Activated CD8-positive, alpha-beta memory T cell treated with anti-CD3 and anti-CD28 coated beads, Interleukin-2, amount 10 ng/mL, durations not matched to agents 7 days and 5 days (primary cell): ENCODE results near the gene LRSAM1. TPM values are rescaled to one million over a fixed set of nuclear protein-coding genes. Genes with fewer than 3 reads are reported as not detected.
A peak's percentile ranks its signal among the peaks of the same experiment; 100 is the strongest.

ENCODE experiments used
- ATAC-seq: fragments of 150-1000 bp; cut with Tn5 transposase; one replicate; pipeline ENCODE4 v1.10.0; 2021; ENCODE audit warnings: moderate library complexity
- CTCF ChIA-PET: fragments of 350-600 bp; sonication (Branson Sonifier 250); formaldehyde crosslinking; loops from one replicate; lab custom pipeline; 2021; ENCODE audit warnings: antibody characterized with exemption; lab: Charles Lee
- DNase-seq: peaks from one replicate; pipeline ENCODE4 v3.0.0-alpha.2; 2020
- H3K27ac Mint-ChIP-seq: one replicate; pipeline ENCODE4 v1.8.0; 2021; ENCODE audit warnings: mild to moderate bottlenecking, mixed read lengths
- H3K27me3 Mint-ChIP-seq: one replicate; pipeline ENCODE4 v1.8.0; 2021; ENCODE audit warnings: mixed read lengths
- H3K36me3 Mint-ChIP-seq: one replicate; pipeline ENCODE4 v1.8.0; 2021; ENCODE audit warnings: mild to moderate bottlenecking, mixed read lengths
- H3K4me1 Mint-ChIP-seq: one replicate; pipeline ENCODE4 v1.8.0; 2021; ENCODE audit warnings: mixed read lengths
- H3K4me3 Mint-ChIP-seq: one replicate; pipeline ENCODE4 v1.8.0; 2021; ENCODE audit warnings: mild to moderate bottlenecking, moderate library complexity, mixed read lengths
- H3K9me3 Mint-ChIP-seq: one replicate; pipeline ENCODE4 v1.8.0; 2022; ENCODE audit warnings: low read depth, mixed read lengths
- total RNA-seq, 2 experiments: library from RNA; stranded (reverse); gene quantifications; one replicate each; pipeline ENCODE4 v1.2.3, GENCODE V29; 2021

The LRSAM1 gene
- total RNA-seq, 2 experiments from 2014 or later, result 25.5 to 27.7 TPM

DNA sequence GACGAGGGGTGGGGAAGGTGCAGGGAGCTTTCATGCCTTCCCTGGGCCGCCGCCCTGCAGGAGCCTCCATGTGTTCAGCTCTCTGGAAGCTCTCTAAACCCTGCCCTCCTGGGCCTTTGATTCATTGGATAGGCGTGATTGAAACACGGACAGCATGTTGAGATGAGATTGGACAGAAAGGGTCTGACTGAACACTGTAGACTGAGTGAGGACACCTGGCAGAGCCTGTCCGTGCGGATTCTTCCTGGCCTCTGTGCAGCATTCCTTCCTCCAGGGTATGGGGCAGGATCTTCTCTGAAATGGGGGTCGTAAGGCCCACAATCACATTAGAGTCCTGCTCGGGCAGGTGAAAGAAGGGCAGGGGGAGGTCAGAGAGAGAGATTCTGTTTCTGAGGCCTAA, 12.9 kb upstream of the LRSAM1 start:
- peaks cover 16% of the 10 kb centered on the region for H3K4me1 Mint-ChIP-seq
- H3K4me3 Mint-ChIP-seq, result no peak overlapping the region
- H3K27ac Mint-ChIP-seq, result no peak overlapping the region
- peaks cover 77% of the 10 kb centered on the region for H3K36me3 Mint-ChIP-seq
- CTCF ChIA-PET, result interaction anchor here (0.6 kb wide), 1 partner anchor 492 kb away, joined by 3 read pairs; no protein-coding TSS in a partner anchor
- no peaks in the 10 kb centered on the region for H3K27me3 Mint-ChIP-seq
- no peak for DNase-seq
- ATAC-seq, result no peak
- H3K9me3 Mint-ChIP-seq, result no peaks in the 10 kb centered on the region

DNA sequence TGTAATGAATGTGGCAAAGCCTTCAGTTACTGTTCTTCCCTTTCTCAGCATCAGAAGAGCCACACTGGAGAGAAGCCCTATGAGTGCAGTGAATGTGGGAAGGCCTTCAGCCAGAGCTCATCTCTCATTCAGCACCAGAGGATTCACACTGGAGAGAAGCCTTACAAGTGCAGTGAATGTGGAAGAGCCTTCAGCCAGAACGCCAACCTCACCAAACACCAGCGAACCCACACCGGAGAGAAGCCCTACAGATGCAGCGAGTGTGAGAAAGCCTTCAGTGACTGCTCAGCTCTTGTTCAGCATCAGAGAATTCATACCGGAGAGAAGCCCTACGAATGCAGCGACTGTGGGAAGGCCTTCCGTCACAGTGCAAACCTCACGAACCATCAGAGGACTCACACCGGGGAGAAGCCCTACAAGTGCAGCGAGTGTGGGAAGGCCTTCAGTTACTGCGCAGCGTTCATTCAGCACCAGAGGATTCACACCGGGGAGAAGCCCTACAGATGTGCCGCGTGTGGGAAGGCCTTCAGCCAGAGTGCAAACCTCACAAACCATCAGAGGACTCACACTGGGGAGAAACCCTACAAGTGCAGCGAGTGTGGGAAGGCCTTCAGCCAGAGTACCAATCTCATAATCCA, 6.9 kb upstream of the LRSAM1 start:
- DNase-seq (no peak), ATAC-seq (no peak)
- H3K4me3 Mint-ChIP-seq, result no peak overlapping the region
- CTCF ChIA-PET, result interaction anchor here (0.7 kb wide), 2 partner anchors 13 to 589 kb away, joined by 4 read pairs; no protein-coding TSS in a partner anchor
- H3K27ac Mint-ChIP-seq, result no peak overlapping the region
- peaks cover 22% of the 10 kb centered on the region for H3K4me1 Mint-ChIP-seq
- peaks cover 93% of the 10 kb centered on the region for H3K36me3 Mint-ChIP-seq
- H3K27me3 Mint-ChIP-seq, result no peaks in the 10 kb centered on the region
- peaks cover 12% of the 10 kb centered on the region for H3K9me3 Mint-ChIP-seq

DNA sequence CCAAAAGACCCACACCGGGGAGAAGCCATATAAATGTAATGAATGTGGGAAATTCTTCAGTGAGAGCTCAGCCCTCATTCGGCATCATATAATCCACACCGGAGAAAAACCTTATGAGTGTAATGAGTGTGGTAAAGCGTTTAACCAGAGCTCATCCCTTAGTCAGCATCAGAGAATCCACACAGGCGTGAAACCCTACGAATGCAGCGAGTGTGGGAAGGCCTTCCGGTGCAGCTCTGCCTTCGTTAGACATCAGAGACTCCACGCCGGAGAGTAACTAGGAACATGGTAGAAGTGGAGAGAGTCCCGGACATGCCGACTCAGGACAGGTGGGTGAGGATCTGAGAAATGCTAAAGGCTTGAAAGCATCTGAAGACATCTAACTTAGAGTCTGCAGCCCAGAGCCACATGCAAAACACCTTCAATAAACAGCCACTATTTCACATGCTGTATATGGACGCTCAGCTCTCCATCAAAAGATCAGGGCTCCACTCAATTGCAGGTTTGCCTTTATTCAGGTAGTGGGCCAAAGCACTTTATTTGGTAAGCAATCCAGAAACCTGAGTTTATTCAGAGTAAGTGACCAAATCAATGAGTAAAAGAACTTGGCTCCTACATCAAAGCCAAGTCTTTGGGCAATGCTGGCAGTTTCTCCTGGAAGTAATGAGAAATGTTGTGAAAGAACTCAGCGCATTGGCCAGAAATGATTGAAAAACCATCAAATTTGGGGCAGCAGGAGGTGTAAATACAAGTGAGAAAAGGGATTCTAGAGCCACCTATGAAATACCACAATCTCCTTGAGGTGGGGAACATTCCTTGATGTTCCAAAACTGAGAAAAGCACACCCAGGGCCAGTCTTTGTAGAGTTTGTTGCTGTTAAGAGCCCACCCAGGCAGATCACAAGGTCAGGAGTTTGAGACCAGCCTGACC, 6.1 kb upstream of the LRSAM1 start:
- no peak for DNase-seq
- Mint-ChIP-seq H3K4me3 (no peak overlapping the region), H3K4me1 (peaks cover 29% of the 10 kb centered on the region), H3K9me3 (peaks cover 12% of the 10 kb centered on the region), H3K27me3 (no peaks in the 10 kb centered on the region), H3K27ac (peak overlapping the region; percentile 13), H3K36me3 (peaks cover 94% of the 10 kb centered on the region)
- ATAC-seq, result no peak
- CTCF ChIA-PET, result no interaction called here

- Mint-ChIP-seq H3K27me3 (no peaks in the 10 kb centered on the region), H3K27ac (peak overlapping the region; percentile 13), H3K36me3 (peaks cover 91% of the 10 kb centered on the region), H3K4me1 (peaks cover 31% of the 10 kb centered on the region), H3K4me3 (no peak overlapping the region), H3K9me3 (peaks cover 12% of the 10 kb centered on the region)
- CTCF ChIA-PET, result no interaction called here
- ATAC-seq (no peak), DNase-seq (no peak)
Observed at GRCh38 chr9:127445851-127446712, 5.2 kb upstream of the LRSAM1 start.

DNA sequence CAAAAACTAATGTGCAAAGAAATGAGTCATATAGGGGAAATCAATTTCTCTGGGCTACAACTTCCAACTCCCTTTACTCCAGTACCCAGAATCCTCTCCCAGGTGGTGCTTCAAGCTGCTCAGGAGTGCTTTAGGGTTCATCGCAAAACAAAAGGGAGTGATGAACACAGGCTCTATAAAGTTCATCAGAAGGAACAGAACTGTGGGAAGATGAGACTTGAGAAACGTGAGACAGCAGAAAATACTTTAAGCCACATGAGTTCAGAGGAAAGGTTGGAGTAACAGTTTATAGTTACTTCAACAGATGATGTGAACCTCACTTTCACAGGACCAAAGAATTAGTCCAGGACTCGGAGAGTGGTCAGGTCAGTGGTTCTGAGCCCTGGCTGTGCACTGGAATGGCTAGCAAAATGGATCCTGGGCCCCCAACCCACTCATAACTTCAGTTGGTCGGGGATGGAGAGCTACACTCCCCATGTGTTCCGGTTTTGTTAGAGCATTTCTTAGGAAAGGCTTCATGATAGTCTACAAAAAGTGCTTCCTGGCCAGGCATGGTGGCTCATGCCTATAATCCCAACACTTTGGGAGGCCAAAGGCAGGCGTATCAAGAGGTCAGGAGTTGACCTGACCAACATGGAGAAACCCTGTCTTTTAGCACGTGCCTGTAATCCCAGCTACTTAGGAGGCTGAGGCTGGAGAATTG, 4.4 kb upstream of the LRSAM1 start:
- H3K27ac Mint-ChIP-seq, result peak overlapping the region; percentile 96
- CTCF ChIA-PET, result no interaction called here
- no peaks in the 10 kb centered on the region for H3K27me3 Mint-ChIP-seq
- no peak for ATAC-seq
- H3K4me3 Mint-ChIP-seq, result no peak overlapping the region
- peaks cover 12% of the 10 kb centered on the region for H3K9me3 Mint-ChIP-seq
- peaks cover 31% of the 10 kb centered on the region for H3K4me1 Mint-ChIP-seq
- peaks cover 87% of the 10 kb centered on the region for H3K36me3 Mint-ChIP-seq
- DNase-seq, result no peak

DNA sequence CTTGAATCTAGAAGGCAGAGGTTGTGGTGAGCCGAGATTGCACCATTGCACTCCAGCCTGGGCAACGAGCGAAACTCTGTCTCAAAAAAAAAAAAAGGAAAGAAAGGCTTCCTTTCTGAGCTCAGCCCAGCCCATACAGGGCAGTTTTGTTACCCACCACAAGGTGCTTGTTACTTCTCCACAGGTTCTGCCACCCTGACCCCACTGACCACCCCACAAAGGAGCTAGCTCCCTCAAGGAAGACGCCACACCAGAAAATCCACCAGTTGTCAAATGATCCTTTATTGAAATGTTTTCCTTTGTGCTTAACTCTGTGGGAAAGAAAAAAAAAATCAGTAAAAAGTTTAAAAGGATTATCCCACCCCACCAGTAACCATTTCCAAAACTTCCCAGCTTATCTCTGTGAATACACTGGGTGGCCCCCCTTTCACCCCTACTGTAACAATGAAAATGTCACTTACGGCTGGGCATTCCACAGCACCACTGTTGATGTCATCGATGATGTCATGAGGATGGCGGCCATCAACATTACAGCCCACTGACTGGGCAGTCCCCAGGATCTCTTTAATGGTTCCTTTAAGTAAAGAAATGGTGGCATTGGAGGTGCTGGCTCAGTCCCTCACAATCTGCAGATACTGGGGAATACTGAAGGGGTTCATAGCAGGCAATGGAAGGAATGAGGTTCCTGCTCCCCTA, 3.7 kb upstream of the LRSAM1 start:
- Mint-ChIP-seq H3K4me1 (peaks cover 37% of the 10 kb centered on the region), H3K9me3 (peaks cover 12% of the 10 kb centered on the region), H3K36me3 (peaks cover 80% of the 10 kb centered on the region), H3K4me3 (peak overlapping the region; percentile 95), H3K27ac (peak overlapping the region; percentile 96), H3K27me3 (no peaks in the 10 kb centered on the region)
- DNase-seq (no peak), ATAC-seq (no peak)
- CTCF ChIA-PET, result no interaction called here

DNA sequence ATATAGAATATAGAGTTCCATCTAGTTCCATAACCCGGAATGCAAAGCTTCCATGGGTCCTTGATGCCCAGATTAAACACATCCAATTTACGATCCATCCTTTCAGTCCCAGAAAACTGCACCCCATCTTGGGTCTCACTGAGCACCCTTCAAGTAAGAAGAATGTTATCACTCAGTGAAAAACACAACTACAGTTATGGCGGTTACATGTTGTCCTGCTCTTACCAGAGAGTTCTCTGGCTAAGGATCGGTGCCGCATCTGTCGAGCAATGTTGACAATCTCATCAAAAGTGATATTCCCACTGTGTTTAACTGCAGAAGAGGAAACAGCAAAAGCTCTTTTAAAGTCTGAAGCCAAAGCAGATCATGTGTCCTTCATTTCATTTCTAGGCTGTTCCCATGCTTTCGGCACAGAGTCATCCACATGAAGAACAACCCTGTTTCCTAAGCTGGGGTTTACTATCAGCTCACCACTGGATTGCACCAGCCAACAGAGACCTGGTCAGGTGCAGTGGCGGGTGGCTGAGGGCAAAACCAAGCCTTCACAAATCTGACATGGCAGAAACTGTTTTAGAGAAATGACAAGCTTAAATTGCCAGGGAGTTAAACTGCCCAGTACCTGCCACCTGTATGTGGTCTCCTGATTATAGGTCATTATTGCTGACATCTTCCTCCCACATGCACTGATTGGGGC, 3.1 kb upstream of the LRSAM1 start:
- Mint-ChIP-seq H3K27me3 (no peaks in the 10 kb centered on the region), H3K27ac (peak overlapping the region; percentile 96), H3K36me3 (peaks cover 75% of the 10 kb centered on the region), H3K9me3 (peaks cover 12% of the 10 kb centered on the region), H3K4me1 (peaks cover 40% of the 10 kb centered on the region), H3K4me3 (peak overlapping the region; percentile 95)
- CTCF ChIA-PET, result interaction anchor here (0.6 kb wide), 1 partner anchor 54 kb away, joined by 4 read pairs; no protein-coding TSS in a partner anchor
- DNase-seq (no peak), ATAC-seq (no peak)

DNA sequence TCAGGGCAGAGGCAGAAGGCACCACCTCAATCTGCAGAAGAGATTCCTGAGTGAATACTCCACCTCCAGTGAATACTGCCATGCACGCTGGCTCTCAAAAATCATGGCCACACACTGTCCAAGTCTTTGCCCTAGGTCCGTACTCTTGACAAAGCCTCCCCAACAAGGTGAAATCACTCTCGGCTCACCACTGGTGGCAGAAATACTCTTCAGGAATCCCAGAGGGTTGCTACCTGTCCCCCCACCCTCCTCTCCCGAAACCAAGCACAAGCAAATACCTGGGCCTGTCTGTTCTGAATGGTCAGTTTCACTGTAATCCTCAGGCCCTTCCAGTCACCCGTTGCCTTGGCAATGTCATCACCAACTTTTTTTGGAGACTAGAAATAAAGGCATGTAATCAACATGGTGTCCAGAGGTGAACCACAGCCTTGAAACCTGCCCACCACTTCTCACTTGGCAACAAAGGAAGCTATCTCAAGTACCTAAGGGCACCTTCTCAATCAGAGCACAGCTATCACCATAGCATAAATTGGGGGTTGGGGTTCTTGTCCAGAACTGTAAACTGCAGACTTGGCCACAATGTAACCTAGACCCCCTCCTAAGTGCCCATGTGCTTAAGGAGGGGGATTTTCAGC, 1.9 kb upstream of the LRSAM1 start:
- Mint-ChIP-seq H3K36me3 (peaks cover 65% of the 10 kb centered on the region), H3K27ac (peak overlapping the region; percentile 96), H3K27me3 (no peaks in the 10 kb centered on the region), H3K9me3 (peaks cover 9% of the 10 kb centered on the region), H3K4me1 (peaks cover 40% of the 10 kb centered on the region), H3K4me3 (peak overlapping the region; percentile 95)
- CTCF ChIA-PET, result interaction anchor here (0.6 to 1.4 kb wide), 4 partner anchors 13 to 202 kb away, joined by 3 to 4 read pairs (median 3); partner anchors contain the start of genes SLC2A8 and ZNF79
- ATAC-seq (no peak), DNase-seq (peak; percentile 48)

DNA sequence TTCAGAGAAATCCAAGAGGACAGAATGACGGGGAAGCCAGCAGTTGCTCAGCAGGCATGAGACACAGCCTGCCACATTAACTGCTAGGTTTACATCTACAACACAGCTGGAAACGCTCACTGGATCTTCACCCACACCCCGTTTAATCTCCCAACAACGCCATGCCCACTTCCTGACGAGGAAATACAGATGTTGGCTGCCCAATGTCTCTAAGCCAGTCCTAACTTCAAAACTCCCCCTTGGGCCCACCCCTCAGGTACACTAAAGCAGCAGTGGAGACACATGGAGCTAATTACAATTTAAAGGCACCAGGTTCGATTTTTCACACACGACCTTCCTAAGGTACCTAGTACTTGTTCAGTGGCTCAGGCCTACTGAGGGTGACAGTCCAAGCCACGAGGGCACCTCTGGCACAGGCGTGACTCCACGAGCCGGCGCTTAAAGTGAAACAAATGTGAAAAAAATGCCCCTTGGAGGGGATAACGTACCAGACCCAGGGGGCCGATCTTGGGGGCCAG, 1.0 kb upstream of the LRSAM1 start:
- peak overlapping the region; percentile 95 for H3K4me3 Mint-ChIP-seq
- peak overlapping the region; percentile 96 for H3K27ac Mint-ChIP-seq
- CTCF ChIA-PET, result interaction anchor here (1.0 to 2.2 kb wide), 5 partner anchors 14 to 137 kb away, joined by 3 to 5 read pairs (median 4); partner anchors contain the start of genes SLC2A8 and ZNF79
- peaks cover 40% of the 10 kb centered on the region for H3K4me1 Mint-ChIP-seq
- peaks cover 56% of the 10 kb centered on the region for H3K36me3 Mint-ChIP-seq
- no peaks in the 10 kb centered on the region for H3K27me3 Mint-ChIP-seq
- peak; percentile 4 for ATAC-seq
- DNase-seq, result no peak
- peaks cover 2% of the 10 kb centered on the region for H3K9me3 Mint-ChIP-seq

DNA sequence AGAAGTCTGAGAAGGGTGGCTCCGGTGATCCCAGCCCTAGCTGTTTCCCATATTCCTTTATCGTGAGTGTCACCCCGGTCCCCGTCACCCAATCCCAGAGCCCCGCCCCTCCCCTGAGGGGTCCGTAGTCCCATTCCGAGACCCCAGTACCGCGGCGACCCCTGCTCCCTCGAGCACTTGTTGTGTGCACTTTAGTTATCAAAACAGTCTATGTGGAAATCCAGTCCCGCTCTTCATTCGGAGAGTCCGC, 223 bp downstream of the LRSAM1 start:
- no peaks in the 10 kb centered on the region for H3K27me3 Mint-ChIP-seq
- peak overlapping the region; percentile 96 for H3K27ac Mint-ChIP-seq
- ATAC-seq (peak; percentile 13), DNase-seq (no peak)
- peaks cover 46% of the 10 kb centered on the region for H3K36me3 Mint-ChIP-seq
- CTCF ChIA-PET, result interaction anchor here (0.8 to 2.2 kb wide), 5 partner anchors 9 to 465 kb away, joined by 3 to 5 read pairs (median 4); partner anchors contain the start of gene ZNF79
- H3K4me1 Mint-ChIP-seq, result peaks cover 40% of the 10 kb centered on the region
- H3K4me3 Mint-ChIP-seq, result peak overlapping the region; percentile 95
- no peaks in the 10 kb centered on the region for H3K9me3 Mint-ChIP-seq
